H1 (cell line): ENCODE data around the gene SLC22A14. TPM values are rescaled to one million over a fixed set of nuclear protein-coding genes. Genes with fewer than 3 reads are reported as not detected.

ENCODE experiments used
- CTCF ChIA-PET: fragments of 300-600 bp; sonication (Branson Sonifier 250); formaldehyde crosslinking; loops from one replicate; lab custom pipeline; 2021; ENCODE audit not compliant: partially characterized antibody; lab: Charles Lee
- POLR2A ChIA-PET: fragments of 300-600 bp; sonication (Branson Sonifier 250); formaldehyde crosslinking; loops from one replicate; lab custom pipeline; 2021; ENCODE audit warnings: inconsistent platforms; ENCODE audit not compliant: partially characterized antibody; lab: Charles Lee
- DNase-seq, 2 experiments: peaks; one replicate each; pipeline versions ENCODE4 v3.0.0 to v3.0.0-alpha.2; 2010 to 2022; ENCODE audit warnings: low spot score in 2 of 2, low read depth in 1 of 2, mixed read lengths in 1 of 2
- FAIRE-seq: peaks from 2 replicates; lab custom pipeline; 2011; peaks lifted over from hg19 to GRCh38; lab: Jason Lieb, UNC
- H2AFZ ChIP-seq: 2 replicates; pipeline ENCODE4 v1.8.1; 2012; ENCODE audit warnings: low read length, inconsistent platforms
- H2AK5ac ChIP-seq: 2 replicates; pipeline ENCODE4 v1.6.1; 2013; ENCODE audit warnings: low read depth, low read length
- H2BK120ac ChIP-seq: replicated peaks from 2 replicates; pipeline ENCODE3; 2013; ENCODE audit warnings: low read depth, low read length, inconsistent platforms
- H2BK12ac ChIP-seq: 2 replicates; pipeline ENCODE4 v1.6.1; 2013; ENCODE audit warnings: low read depth, low read length
- H2BK15ac ChIP-seq: 2 replicates; pipeline ENCODE4 v1.6.1; 2013; ENCODE audit warnings: low read length
- H2BK20ac ChIP-seq: 2 replicates; pipeline ENCODE4 v1.6.1; 2013; ENCODE audit warnings: low read length
- H2BK5ac ChIP-seq: 2 replicates; pipeline ENCODE4 v1.6.1; 2013; ENCODE audit warnings: low read depth, low read length
- H3K14ac ChIP-seq: 2 replicates; pipeline ENCODE4 v1.6.1; 2013; ENCODE audit warnings: inconsistent platforms; ENCODE audit not compliant: insufficient read length
- H3K18ac ChIP-seq: 2 replicates; pipeline ENCODE4 v1.6.1; 2013; ENCODE audit warnings: low read length; ENCODE audit errors: extremely low read depth
- H3K23ac ChIP-seq: 2 replicates; pipeline ENCODE4 v1.6.1; 2013; ENCODE audit warnings: inconsistent platforms; ENCODE audit not compliant: insufficient read length
- H3K23me2 ChIP-seq: 2 replicates; pipeline ENCODE4 v1.6.1; 2013; ENCODE audit warnings: low read depth, low read length
- H3K27ac ChIP-seq: 2 replicates; pipeline ENCODE4 v1.6.1; 2011; ENCODE audit warnings: low read depth, low read length, inconsistent platforms
- H3K27me3 ChIP-seq, 4 experiments: replicated peaks in 1 of 4; 1 replicate in 1 of 4; 2 replicates in 3 of 4; pipeline versions ENCODE4 v1.6.1 to v1.8.1; 2011 to 2013; ENCODE audit warnings: low read length in 3 of 4, mild to moderate bottlenecking in 3 of 4, inconsistent platforms in 2 of 4, mixed read lengths in 2 of 4, moderate library complexity in 1 of 4; ENCODE audit not compliant: control insufficient read depth in 3 of 4, insufficient read depth in 3 of 4; ENCODE audit errors: extremely low read depth in 1 of 4
- H3K36me3 ChIP-seq, 4 experiments: 2 replicates each; pipeline versions ENCODE4 v1.6.1 to v1.8.1; 2011 to 2013; ENCODE audit warnings: mild to moderate bottlenecking in 4 of 4, low read length in 3 of 4, moderate library complexity in 2 of 4, control low read depth in 1 of 4, inconsistent platforms in 1 of 4; ENCODE audit not compliant: insufficient read depth in 4 of 4, control insufficient read depth in 2 of 4
- H3K4ac ChIP-seq: replicated peaks from 2 replicates; pipeline ENCODE3; 2013; ENCODE audit warnings: low read length, low read depth, mixed read lengths, inconsistent platforms; ENCODE audit not compliant: insufficient read length
- H3K4me1 ChIP-seq, 4 experiments: replicated peaks in 1 of 4; 1 replicate in 1 of 4; 2 replicates in 3 of 4; pipeline versions ENCODE4 v1.6.1 to v1.8.1; 2011 to 2013; ENCODE audit warnings: low read length in 3 of 4, inconsistent platforms in 2 of 4, mixed read lengths in 1 of 4; ENCODE audit not compliant: insufficient read depth in 4 of 4, control insufficient read depth in 3 of 4
- H3K4me2 ChIP-seq, 2 experiments: 2 replicates each; pipeline versions ENCODE4 v1.6.1 to v1.8.1; 2011 to 2013; ENCODE audit warnings: low read depth in 2 of 2, low read length in 2 of 2, control low read depth in 1 of 2, inconsistent platforms in 1 of 2, mild to moderate bottlenecking in 1 of 2; ENCODE audit not compliant: insufficient read depth in 1 of 2
- H3K4me3 ChIP-seq, 4 experiments: fragments of 200-600, 300-600 bp in 1 of 4; sonication (generic), shearing (Covaris generic), sonication (Bioruptor Twin) in 1 of 4; 2 replicates each; pipeline versions ENCODE4 v1.5.1 to v1.8.1; 2011 to 2016; ENCODE audit warnings: low read length in 4 of 4, low read depth in 3 of 4, control low read depth in 2 of 4, inconsistent platforms in 2 of 4, mild to moderate bottlenecking in 2 of 4, mixed read lengths in 1 of 4, moderate library complexity in 1 of 4; ENCODE audit not compliant: insufficient read depth in 2 of 4; ENCODE audit errors: extremely low read depth in 1 of 4
- H3K56ac ChIP-seq: replicated peaks from 2 replicates; pipeline ENCODE3; 2013; ENCODE audit warnings: low read depth, mild to moderate bottlenecking, mixed read lengths, low read length, inconsistent platforms; ENCODE audit not compliant: insufficient read length
- H3K79me1 ChIP-seq: 2 replicates; pipeline ENCODE4 v1.6.1; 2013; ENCODE audit warnings: low read depth, low read length, control low read depth
- H3K79me2 ChIP-seq, 2 experiments: 2 replicates each; pipeline versions ENCODE4 v1.6.1 to v1.8.1; 2012 to 2013; ENCODE audit warnings: low read length in 2 of 2, mild to moderate bottlenecking in 2 of 2, inconsistent platforms in 1 of 2; ENCODE audit not compliant: insufficient read depth in 2 of 2, control insufficient read depth in 1 of 2
- H3K9ac ChIP-seq, 4 experiments: replicated peaks in 1 of 4; 1 replicate in 1 of 4; 2 replicates in 3 of 4; pipeline versions ENCODE4 v1.6.1 to v1.8.1; 2011 to 2013; ENCODE audit warnings: low read depth in 3 of 4, low read length in 3 of 4, control low read depth in 2 of 4, mild to moderate bottlenecking in 2 of 4, moderate library complexity in 2 of 4, inconsistent platforms in 1 of 4; ENCODE audit errors: extremely low read depth in 1 of 4
- H3K9me3 ChIP-seq, 2 experiments: 2 replicates each; pipeline versions ENCODE4 v1.6.1 to v1.8.1; 2012 to 2013; ENCODE audit warnings: mild to moderate bottlenecking in 2 of 2, moderate library complexity in 2 of 2, control low read depth in 1 of 2, inconsistent platforms in 1 of 2, low read depth in 1 of 2, low read length in 1 of 2, mixed read lengths in 1 of 2; ENCODE audit not compliant: insufficient read depth in 2 of 2
- H4K20me1 ChIP-seq, 2 experiments: replicated peaks in 1 of 2; 2 replicates each; pipeline versions ENCODE3 to v1.8.1; 2011 to 2013; ENCODE audit warnings: inconsistent platforms in 2 of 2, low read length in 2 of 2, mild to moderate bottlenecking in 1 of 2; ENCODE audit not compliant: insufficient read depth in 2 of 2, control insufficient read depth in 1 of 2
- H4K5ac ChIP-seq: 2 replicates; pipeline ENCODE4 v1.6.1; 2013; ENCODE audit warnings: low read length, low read depth, mixed read lengths, inconsistent platforms; ENCODE audit not compliant: insufficient read length
- H4K8ac ChIP-seq: 2 replicates; pipeline ENCODE4 v1.8.0; 2013; ENCODE audit warnings: mild to moderate bottlenecking, moderate library complexity, low read length, inconsistent platforms; ENCODE audit not compliant: insufficient read depth; ENCODE audit errors: extremely low read depth
- H4K91ac ChIP-seq: replicated peaks from 2 replicates; pipeline ENCODE3; 2013; ENCODE audit warnings: low read length, mixed read lengths, inconsistent platforms; ENCODE audit not compliant: insufficient read length
- ATF2 ChIP-seq: IDR thresholded peaks from 2 replicates; pipeline ENCODE4 v1.6.1; 2012; ENCODE audit warnings: low read length, inconsistent platforms
- CEBPB ChIP-seq: IDR thresholded peaks from 2 replicates; pipeline ENCODE4 v1.6.1; 2012; ENCODE audit warnings: low read depth, low read length
- CHD1 ChIP-seq: IDR thresholded peaks from 2 replicates; pipeline ENCODE4 v1.6.1; 2012; ENCODE audit warnings: low read depth, low read length, improper control_type of control experiment
- CHD2 ChIP-seq: IDR thresholded peaks from 2 replicates; pipeline ENCODE4 v1.6.1; 2012; ENCODE audit warnings: low read length, improper control_type of control experiment
- CTCF ChIP-seq, 3 experiments: IDR thresholded peaks; 1 replicate in 2 of 3; 2 replicates in 1 of 3; pipeline versions ENCODE4 v1.5.1 to v1.6.1; 2011; ENCODE audit warnings: low read length in 3 of 3, mild to moderate bottlenecking in 3 of 3, inconsistent platforms in 2 of 3, low read depth in 1 of 3, moderate library complexity in 1 of 3; ENCODE audit not compliant: insufficient read depth in 1 of 3; ENCODE audit errors: control extremely low read depth in 1 of 3
- EGR1 ChIP-seq: IDR thresholded peaks from 2 replicates; pipeline ENCODE4 v1.6.1; 2011; ENCODE audit warnings: low read depth, low read length, borderline replicate concordance
- HDAC2 ChIP-seq, 2 experiments: fragments of 300-600 bp in 1 of 2; sonication (generic) in 1 of 2; IDR thresholded peaks; 2 replicates each; pipeline ENCODE4 v1.6.1; 2011 to 2012; ENCODE audit warnings: low read depth in 2 of 2, low read length in 2 of 2, mild to moderate bottlenecking in 2 of 2, moderate library complexity in 2 of 2, borderline replicate concordance in 1 of 2, inconsistent platforms in 1 of 2
- KDM5A ChIP-seq: fragments of 200-600 bp; IDR thresholded peaks from 2 replicates; pipeline ENCODE4 v1.7.1; 2012; ENCODE audit warnings: mild to moderate bottlenecking, low read length, inconsistent platforms, mixed read lengths
- YY1 ChIP-seq: IDR thresholded peaks from 2 replicates; pipeline ENCODE4 v1.6.1; 2011; ENCODE audit warnings: low read depth, mild to moderate bottlenecking, low read length
- WGBS, 2 experiments: shearing (Covaris generic) in 1 of 2; methylation state at CpG; one replicate each; pipeline versions ENCODE4 v1.1.6 to v1.1.7; 2013 to 2015; ENCODE audit warnings: low lambda C conversion rate in 2 of 2, mixed read lengths in 2 of 2, inconsistent platforms in 1 of 2, low coverage in 1 of 2, missing lambda C conversion rate in 1 of 2; ENCODE audit not compliant: insufficient replicate concordance in 2 of 2, insufficient coverage in 1 of 2, insufficient read length in 1 of 2; ENCODE audit errors: extremely low coverage in 1 of 2, missing lambda C conversion rate in 1 of 2; 5-methylcytosine and 5-hydroxymethylcytosine counted together
- polyA plus RNA-seq, 7 experiments: library from polyadenylated mRNA; depleted of rRNA in 3 of 7; stranded (reverse) in 5 of 7; unstranded in 2 of 7; fragments of >200 nt in 5 of 7; fragments of 200-250 nt in 2 of 7; gene quantifications; 1 replicate in 5 of 7; 2 replicates in 1 of 7; 4 replicates in 1 of 7; pipeline versions ENCODE4 v1.2.1 to v1.2.3, GENCODE V29; 2011 to 2013; ENCODE audit warnings: missing spikeins in 2 of 7, mixed read lengths in 2 of 7
- total RNA-seq: library from RNA; stranded (reverse); fragmentation: NEBNext Ultra II Directional; extraction: Animal tissue kit (Norgen Biotek cat#: 25700); gene quantifications from 2 replicates; pipeline ENCODE4 v1.2.1, GENCODE V29; 2021

Gene SLC22A14
- total and polyA plus RNA-seq, 2 of the 8 experiments (the other 6 are each of a cell fraction or from before 2014, with no cell fraction given) = 0.03 TPM; not detected in 1

GRCh38 chr3:38364721-38365400 lies 82.8 kb downstream of the SLC22A14 start:
- Histone ChIP-seq H3K23me2 (no peaks in the 10 kb centered on the region), H2BK20ac (no peak overlapping the region), H4K8ac (no peak overlapping the region), H2BK120ac (no peak overlapping the region), H4K5ac (no peak overlapping the region), H3K4me2 (no peak overlapping the region), H2BK5ac (no peak overlapping the region), H3K23ac (no peak overlapping the region), H3K9ac (no peak overlapping the region), H3K36me3 (peaks cover 0 to 5% (median 2%) of the 10 kb centered on the region in 4 experiments; a peak in 1 of 8 replicates), H3K18ac (no peak overlapping the region), H3K79me1 (no peaks in the 10 kb centered on the region), H3K27me3 (no peaks in the 10 kb centered on the region), H4K20me1 (no peaks in the 10 kb centered on the region), H2AFZ (no peak overlapping the region), H4K91ac (no peak overlapping the region), H3K14ac (no peak overlapping the region), H3K79me2 (no peaks in the 10 kb centered on the region), H3K9me3 (peaks cover 4 to 8% of the 10 kb centered on the region in 2 experiments; a peak in 2 of 4 replicates), H3K56ac (no peak overlapping the region), H3K4me3 (no peak overlapping the region), H2BK12ac (no peak overlapping the region), H3K27ac (no peak overlapping the region), H3K4me1 (no peaks in the 10 kb centered on the region; a peak in 1 of 7 replicates), H3K4ac (no peak overlapping the region), H2AK5ac (no peak overlapping the region), H2BK15ac (no peak overlapping the region)
- ChIA-PET POLR2A (no interaction called here), CTCF (interaction anchor here (0.7 to 1.2 kb wide), 2 partner anchors 10 to 15 kb away, joined by 3 to 4 read pairs; no protein-coding TSS in a partner anchor)
- no peak for TF ChIP-seq KDM5A
- no peak for TF ChIP-seq CEBPB
- no peak for TF ChIP-seq CHD1
- TF ChIP-seq CTCF (IDR thresholded peaks at IDR 0.05; ENCODE audit: control extremely low read depth in 1 of 3, insufficient read depth in 1 of 3, low read depth in 1 of 3, low read length in 3 of 3) = no peak
- no peak for TF ChIP-seq HDAC2 (IDR thresholded peaks at IDR 0.05; ENCODE audit: borderline replicate concordance in 1 of 2, low read depth in 2 of 2, low read length in 2 of 2)
- TF ChIP-seq ATF2 = no peak
- no peak for TF ChIP-seq YY1
- TF ChIP-seq EGR1 = no peak
- TF ChIP-seq CHD2 = no peak
- no peak for DNase-seq
- no peak for FAIRE-seq
- WGBS, 2 experiments = 89% methylated on average over 6 of the region's 6 CpGs; no CpG with 5 or more reads in 1 of the 2 experiments
